Activated CD4-positive, alpha-beta T cell treated with anti-CD3 and anti-CD28 coated beads, Interleukin-2, Interleukin-6, amounts not matched to agents 100 ng/mL and 50 ng/mL, durations not matched to agents 16 hours and 8 hours (primary cell): ENCODE data around the gene PCSK7.
"Not testable (repeated sequence)": the region's sequence is repeated elsewhere in the genome, so short reads cannot be mapped to it uniquely, and the experiment has no call there.

Source experiments
- DNase-seq: peaks from one replicate; pipeline ENCODE4 v3.0.0-alpha.2; 2020

The PCSK7 gene

GRCh38 chr11:117197516-117198456, 34.1 kb downstream of the PCSK7 start:
- DNase-seq: no peak

DNA sequence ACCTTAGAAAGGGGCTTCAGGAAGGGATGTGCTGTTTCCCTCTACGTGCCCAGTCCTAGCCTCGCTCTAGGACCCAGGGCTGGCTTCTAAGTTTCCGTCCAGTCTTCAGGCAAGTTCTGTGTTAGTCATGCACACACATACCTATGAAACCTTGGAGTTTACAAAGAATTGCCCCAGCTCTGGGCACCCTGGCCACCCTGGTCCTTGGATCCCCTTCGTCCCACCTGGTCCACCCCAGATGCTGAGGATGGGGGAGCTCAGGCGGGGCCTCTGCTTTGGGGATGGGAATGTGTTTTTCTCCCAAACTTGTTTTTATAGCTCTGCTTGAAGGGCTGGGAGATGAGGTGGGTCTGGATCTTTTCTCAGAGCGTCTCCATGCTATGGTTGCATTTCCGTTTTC, 34.9 kb downstream of the PCSK7 start:
- no peak for DNase-seq

- no peak for DNase-seq
These were observed 36.1 kb downstream of the PCSK7 start for GRCh38 chr11:117195761-117196160.

- no peak for DNase-seq
These were observed 36.6 kb downstream of the PCSK7 start for GRCh38 chr11:117195258-117195657.

GRCh38 chr11:117194267-117194666, 37.6 kb downstream of the PCSK7 start:
- no peak for DNase-seq

DNA sequence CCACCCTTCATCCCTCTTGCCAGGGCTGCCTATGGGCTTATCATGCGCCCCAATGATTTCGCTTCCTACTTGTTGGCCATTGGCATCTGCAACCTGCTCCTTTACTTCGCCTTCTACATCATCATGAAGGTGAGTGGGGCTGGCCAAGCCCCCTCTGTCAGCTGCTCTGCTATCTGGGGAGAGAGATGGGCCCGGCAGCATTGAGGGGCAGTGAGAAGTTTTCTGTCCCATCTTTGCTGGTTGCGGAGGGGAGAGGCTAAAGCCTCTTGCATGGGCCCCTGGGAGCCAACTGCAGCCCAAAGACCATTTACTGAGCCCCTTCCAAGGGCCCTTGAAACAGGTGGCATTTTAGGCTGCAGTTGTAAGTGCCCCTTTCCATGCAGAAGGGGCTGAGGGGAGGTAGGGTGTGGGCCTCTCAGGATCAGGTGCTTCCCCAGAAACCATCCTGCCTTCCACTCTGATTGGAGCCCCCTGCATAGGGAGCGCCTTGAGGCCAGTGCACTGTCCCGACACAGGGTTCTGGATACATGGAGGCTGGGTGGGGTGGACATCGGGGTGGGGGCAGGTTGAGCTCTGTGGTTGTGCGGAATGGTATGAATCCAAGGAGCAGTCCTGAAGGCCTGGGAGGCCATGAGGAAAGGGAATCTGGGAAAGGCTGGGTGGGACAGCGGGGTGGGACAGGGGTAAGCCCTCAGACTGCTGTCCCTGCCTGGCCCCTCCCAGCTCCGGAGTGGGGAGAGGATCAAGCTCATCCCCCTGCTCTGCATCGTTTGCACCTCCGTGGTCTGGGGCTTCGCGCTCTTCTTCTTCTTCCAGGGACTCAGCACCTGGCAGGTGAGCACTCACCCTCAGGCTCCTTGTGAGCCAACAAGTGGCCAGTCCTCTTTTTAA, 38.5 kb downstream of the PCSK7 start:
- no peak for DNase-seq

- DNase-seq: no peak
These were observed 39.4 kb downstream of the PCSK7 start for GRCh38 chr11:117192401-117192875.

DNA sequence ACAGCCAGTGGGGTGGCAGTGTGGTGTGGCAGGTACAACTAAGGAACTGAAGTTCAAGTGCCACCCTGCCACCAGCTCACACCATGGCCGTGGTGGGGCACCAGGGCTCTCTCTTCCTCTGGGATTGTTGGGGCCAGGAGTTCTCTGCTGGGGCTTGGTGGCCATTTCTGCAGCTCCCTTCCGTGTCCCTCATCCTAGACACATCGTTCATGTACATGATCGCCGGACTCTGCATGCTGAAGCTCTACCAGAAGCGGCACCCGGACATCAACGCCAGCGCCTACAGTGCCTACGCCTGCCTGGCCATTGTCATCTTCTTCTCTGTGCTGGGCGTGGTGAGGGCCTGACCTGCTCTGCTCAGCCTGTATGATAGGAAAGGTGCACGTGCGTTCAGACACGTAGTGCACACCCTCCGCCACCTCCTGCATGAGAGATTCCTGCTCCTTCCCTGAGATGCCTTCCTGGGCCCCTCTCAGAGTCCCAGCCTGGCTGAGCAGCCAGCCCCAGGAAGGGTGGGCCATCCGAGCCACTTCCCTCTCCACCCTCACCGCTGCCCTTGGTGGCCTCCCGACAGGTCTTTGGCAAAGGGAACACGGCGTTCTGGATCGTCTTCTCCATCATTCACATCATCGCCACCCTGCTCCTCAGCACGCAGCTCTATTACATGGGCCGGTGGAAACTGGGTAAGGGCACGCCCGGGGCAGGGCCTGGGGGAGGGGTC, 40.0 kb downstream of the PCSK7 start:
- no peak for DNase-seq

GRCh38 chr11:117189941-117190544, 41.8 kb downstream of the PCSK7 start:
- DNase-seq: no peak

GRCh38 chr11:117189191-117189940, 42.5 kb downstream of the PCSK7 start:
- no peak for DNase-seq

- DNase-seq: no peak
These were observed 43.2 kb downstream of the PCSK7 start for GRCh38 chr11:117188620-117189081.

DNA sequence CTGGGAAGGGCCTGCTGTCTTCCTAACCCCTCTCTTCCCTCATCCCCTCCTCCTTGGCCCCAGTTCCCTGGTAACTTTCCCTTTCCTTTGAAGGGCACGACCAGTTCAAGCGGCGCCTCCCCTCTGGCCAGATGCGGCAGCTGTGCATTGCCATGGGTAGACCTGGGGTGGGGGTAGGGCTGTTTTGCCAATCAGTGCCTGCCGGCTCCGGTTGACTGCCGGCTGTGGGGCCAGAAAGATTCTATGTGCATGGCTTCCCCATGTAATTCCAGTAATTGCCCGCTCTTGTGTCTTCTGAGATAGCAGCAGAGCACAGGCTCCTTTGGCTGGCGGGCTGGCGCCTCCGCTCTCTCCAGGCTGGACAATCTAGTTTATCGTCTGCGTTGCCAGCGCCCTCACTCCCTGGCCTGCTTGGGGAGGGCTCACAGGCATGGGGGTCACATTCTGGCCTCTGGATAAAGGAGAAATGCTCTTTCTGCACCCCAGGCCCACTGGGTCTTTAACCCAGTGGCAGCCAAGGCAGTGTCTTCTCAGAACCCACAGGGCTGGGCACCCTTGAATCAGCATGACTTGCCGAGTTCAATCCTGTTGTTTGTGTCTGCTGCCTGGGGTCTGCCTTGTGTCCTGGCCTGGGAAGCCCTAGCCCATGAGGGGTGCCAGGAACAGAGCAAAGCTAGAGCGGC, 43.9 kb downstream of the PCSK7 start:
- no peak for DNase-seq

DNA sequence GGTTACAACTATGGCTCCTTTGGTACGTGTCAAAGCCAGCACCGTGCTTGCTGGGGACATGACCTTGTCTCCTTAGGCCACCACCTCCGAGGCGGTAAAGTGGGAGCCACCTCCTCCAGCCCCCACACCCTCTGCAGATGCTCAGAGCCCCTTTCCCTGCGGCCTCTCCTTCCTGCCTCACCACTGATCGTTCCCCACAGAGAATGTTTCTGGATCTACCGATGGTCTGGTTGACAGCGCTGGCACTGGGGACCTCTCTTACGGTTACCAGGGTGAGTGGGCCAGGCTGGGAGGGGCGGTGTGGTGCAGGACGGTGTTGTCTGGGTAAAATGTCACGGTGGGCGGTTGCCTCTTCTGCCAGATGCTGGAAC, 44.5 kb downstream of the PCSK7 start:
- DNase-seq: no peak

GRCh38 chr11:117187007-117187406, 44.9 kb downstream of the PCSK7 start:
- DNase-seq: no peak

- no peak for DNase-seq
These were observed 45.5 kb downstream of the PCSK7 start for GRCh38 chr11:117186431-117186761.

DNA sequence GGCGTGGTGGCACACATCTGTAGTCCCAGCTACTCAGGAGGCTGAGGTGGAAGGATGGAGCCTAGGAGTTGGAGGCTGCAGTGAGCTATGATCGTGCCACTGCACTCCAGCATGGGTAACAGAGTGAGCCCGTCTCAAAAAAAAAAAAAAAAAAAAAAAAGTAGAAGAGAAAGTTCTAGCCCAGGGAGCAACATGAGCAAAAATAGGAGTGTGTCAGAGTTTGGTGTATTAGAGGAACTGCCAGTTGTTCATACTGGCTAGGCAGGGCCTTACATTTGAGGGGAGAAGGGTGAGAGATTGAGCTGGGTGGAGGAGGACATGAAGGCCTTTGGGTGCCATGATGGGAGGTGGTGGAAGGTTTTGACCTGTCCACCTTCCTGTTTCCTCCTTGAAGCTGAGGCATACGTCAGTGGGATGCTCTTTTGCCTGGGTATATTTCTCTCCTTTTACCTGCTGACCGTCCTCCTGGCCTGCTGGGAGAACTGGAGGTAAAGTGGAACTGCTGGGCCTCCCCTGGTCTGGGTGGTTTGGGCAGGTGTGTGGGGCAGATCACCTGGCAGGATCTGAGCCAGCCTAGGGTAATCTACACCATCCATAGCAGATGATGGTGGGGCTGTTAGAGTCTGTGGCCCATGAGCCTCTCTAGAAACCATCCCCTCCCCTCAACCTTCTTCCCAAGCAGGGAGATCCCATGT, 46.0 kb downstream of the PCSK7 start:
- DNase-seq: no peak

DNA sequence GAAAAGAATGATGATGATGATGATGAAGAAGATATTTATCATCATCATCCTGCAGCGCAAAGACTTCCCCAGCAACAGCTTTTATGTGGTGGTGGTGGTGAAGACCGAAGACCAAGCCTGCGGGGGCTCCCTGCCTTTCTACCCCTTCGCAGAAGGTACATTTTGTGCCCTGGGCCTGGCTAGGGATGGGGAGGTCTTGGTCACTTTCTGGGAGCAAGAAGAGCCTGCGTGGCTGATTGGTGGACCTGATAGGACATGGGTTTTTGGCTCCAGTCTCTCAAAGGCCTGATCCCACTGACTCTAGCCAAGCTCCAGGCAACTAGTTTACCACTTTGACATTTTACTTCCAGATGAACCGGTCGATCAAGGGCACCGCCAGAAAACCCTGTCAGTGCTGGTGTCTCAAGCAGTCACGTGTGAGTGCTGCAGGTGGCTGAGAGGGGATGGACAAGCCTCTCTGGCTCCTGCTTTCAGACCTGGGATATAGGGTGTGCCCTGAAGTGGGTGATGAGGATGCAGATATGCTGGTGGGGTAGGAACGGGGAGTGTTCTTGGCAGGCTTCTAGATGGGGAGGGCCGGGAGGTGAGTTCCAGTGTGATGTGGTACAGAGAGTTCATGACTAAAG, 48.0 kb downstream of the PCSK7 start:
- no peak for DNase-seq

DNA sequence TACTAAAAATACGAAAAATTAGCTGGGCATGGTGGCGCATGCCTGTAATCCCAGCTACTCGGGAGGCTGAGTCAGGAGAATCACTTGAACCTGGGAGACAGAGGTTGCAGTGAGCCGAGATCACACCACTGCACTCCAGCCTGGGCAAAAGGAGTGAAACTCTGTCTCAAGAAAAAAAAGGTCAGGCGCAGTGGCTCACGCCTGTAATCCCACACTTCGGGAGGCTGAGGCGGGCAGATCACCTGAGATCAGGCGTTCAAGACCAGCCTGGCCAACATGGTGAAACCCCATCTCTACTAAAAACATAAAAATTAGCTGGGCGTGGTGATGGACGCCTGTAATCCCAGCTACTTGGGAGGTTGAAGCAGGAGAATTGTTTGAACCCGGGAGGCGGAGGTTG, 48.7 kb downstream of the PCSK7 start:
- not testable (repeated sequence) for DNase-seq

- DNase-seq: no peak
These were observed 49.3 kb downstream of the PCSK7 start for GRCh38 chr11:117182551-117182935.
